ENCODE measurements around the gene PIN1.

PIN1 gene

DNA sequence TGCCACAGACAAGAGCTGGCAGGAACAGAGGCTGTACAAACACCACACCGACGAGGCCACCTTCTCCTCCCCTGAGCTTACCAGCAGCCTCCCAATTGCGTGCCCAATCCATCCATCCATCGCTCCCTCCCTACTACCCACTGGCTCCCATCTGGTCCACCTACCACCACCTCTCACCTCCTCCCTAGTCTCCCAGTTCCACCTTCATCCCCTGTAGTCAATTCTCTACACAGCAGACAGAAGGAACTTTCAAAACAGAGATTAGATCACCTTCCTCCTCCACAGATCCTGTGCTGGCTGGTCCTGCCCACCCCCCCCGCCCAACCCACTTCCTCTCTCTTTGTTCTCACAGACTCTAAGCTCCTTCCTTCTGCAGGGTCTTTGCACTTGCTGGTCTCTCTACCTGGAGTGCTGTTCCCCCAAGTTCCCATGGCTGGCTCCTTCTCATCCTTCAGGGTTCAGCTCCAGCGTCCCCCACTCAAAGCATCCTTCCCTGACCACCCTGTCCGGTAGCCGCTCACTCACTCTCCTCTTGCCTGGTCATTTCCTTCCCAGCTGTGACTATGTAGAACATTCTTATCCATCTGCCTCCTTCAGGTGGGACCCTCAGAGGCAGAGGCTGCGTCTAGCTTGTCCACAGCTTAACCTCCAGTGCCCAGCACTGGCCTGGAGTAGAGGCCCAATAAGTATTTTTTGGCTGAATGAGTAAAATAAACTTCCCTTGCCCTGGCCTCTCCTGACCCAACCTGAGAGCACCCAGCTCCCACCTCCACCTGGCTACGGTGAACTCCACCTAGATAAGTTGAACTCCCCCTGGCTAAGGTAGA lies 23.0 kb downstream of the PIN1 start:
- no peak for DNase-seq (ENCODE audit: low read depth, low spot score)
- in situ Hi-C loops (cut with HindIII; ENCODE audit: low sequenced_read_pairs): no loop called here
- no peak overlapping the region for H3K4me3 ChIP-seq (ENCODE audit: low read depth, low read length)
- TF ChIP-seq CTCF (IDR thresholded peaks at IDR 0.05; ENCODE audit: low read depth, low read length): no peak

DNA sequence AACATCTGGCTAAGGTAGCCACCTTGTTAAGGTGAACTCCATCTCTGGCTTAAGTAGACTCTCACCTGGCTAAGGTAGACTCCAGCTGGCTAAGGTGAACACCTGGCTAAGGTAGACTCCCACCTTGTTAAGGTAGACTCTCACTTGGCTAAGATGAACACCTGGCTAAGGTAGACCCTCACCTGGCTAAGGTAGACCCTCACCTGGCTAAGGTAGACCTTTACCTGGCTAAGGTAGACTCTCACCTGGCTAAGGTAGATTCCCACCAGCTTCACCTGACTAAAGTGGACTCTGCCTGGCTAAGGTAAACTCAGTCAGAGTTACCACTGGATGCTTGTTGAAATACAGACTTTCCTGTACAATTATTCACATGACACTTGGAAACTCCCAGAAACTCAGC lies 23.6 kb downstream of the PIN1 start:
- in situ Hi-C loops (cut with HindIII; ENCODE audit: low sequenced_read_pairs): no loop called here
- no peak overlapping the region for H3K4me3 ChIP-seq (ENCODE audit: low read depth, low read length)
- no peak for TF ChIP-seq CTCF (IDR thresholded peaks at IDR 0.05; ENCODE audit: low read depth, low read length)
- no peak for DNase-seq (ENCODE audit: low read depth, low spot score)

- in situ Hi-C loops (cut with HindIII; ENCODE audit: low sequenced_read_pairs): no loop called here
- no peak for DNase-seq (ENCODE audit: low read depth, low spot score)
- no peak overlapping the region for H3K4me3 ChIP-seq (ENCODE audit: low read depth, low read length)
- no peak for TF ChIP-seq CTCF (IDR thresholded peaks at IDR 0.05; ENCODE audit: low read depth, low read length)
Observed at GRCh38 chr19:9860407-9860806, 25.3 kb downstream of the PIN1 start.

DNA sequence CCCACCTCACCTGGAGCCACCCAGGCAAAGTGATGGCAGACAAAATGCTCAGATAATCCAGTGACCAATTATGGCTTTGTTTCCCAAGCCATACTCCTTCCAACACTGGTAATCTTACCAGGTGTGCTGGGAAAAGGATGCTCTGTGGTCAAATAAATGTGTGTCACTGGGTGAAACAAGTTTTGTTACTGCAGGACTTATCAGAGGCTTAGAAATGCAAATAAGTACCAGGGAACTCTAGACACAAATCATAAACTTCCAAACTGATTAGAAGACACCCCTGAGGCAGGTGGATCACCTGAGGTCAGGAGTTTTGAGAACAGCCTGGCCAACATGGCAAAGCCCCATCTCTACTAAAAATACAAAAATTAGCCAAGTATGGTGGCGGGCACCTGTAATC lies 26.4 kb downstream of the PIN1 start:
- TF ChIP-seq CTCF (IDR thresholded peaks at IDR 0.05; ENCODE audit: low read depth, low read length): no peak
- in situ Hi-C loops (cut with HindIII; ENCODE audit: low sequenced_read_pairs): no loop called here

GRCh38 chr19:9862938-9863337 lies 27.8 kb downstream of the PIN1 start:
- no peak overlapping the region for H3K4me3 ChIP-seq (ENCODE audit: low read depth, low read length)
- DNase-seq (ENCODE audit: low read depth, low spot score): no peak
- in situ Hi-C loops (cut with HindIII; ENCODE audit: low sequenced_read_pairs): no loop called here
- TF ChIP-seq CTCF (IDR thresholded peaks at IDR 0.05; ENCODE audit: low read depth, low read length): no peak

More for the DNA sequence above, 26.4 kb downstream of the PIN1 start:
- no peak for DNase-seq (ENCODE audit: low read depth, low spot score)
- H3K4me3 ChIP-seq (ENCODE audit: low read depth, low read length): no peak overlapping the region

- no peak for TF ChIP-seq CTCF (IDR thresholded peaks at IDR 0.05; ENCODE audit: low read depth, low read length)
- no peak overlapping the region for H3K4me3 ChIP-seq (ENCODE audit: low read depth, low read length)
- no peak for DNase-seq (ENCODE audit: low read depth, low spot score)
- in situ Hi-C loops (cut with HindIII; ENCODE audit: low sequenced_read_pairs): no loop called here
Observed at GRCh38 chr19:9863759-9864158, 28.6 kb downstream of the PIN1 start.

Data from astrocyte of the spinal cord (primary cell).